Large intestine (tissue), 3 donors: ENCODE data around the gene ATXN7L1. TPM values are rescaled to one million over a fixed set of nuclear protein-coding genes. Genes with fewer than 3 reads are reported as not detected.

Experiments used
- DNase-seq, 2 donors: peaks; one replicate each; pipeline versions ENCODE4 v3.0.0 to v3.0.0-alpha.2; 2013
- H3K27ac ChIP-seq: one replicate; pipeline ENCODE4 v1.5.1; 2013; ENCODE audit warnings: low read length
- H3K27me3 ChIP-seq: 2 replicates; pipeline ENCODE4 v1.6.1; 2013; ENCODE audit warnings: low read length; ENCODE audit not compliant: control insufficient read depth, insufficient read depth
- H3K36me3 ChIP-seq: 2 replicates; pipeline ENCODE4 v1.6.1; 2013; ENCODE audit warnings: low read length; ENCODE audit not compliant: control insufficient read depth, insufficient read depth
- H3K4me1 ChIP-seq: one replicate; pipeline ENCODE4 v1.6.1; 2013; ENCODE audit warnings: low read length; ENCODE audit not compliant: control insufficient read depth, insufficient read depth
- H3K4me3 ChIP-seq: one replicate; pipeline ENCODE4 v1.5.1; 2013; ENCODE audit warnings: low read length
- H3K9me3 ChIP-seq: one replicate; pipeline ENCODE4 v1.6.1; 2013; ENCODE audit warnings: mild to moderate bottlenecking, low read depth, low read length, moderate library complexity; ENCODE audit not compliant: control insufficient read depth
- WGBS: methylation state at CpG from one replicate; pipeline ENCODE4 v1.1.5; 2013; ENCODE audit warnings: low lambda C conversion rate; ENCODE audit not compliant: insufficient coverage; 5-methylcytosine and 5-hydroxymethylcytosine counted together
- polyA plus RNA-seq: library from polyadenylated mRNA; unstranded; fragments of 120-200 nt; gene quantifications from one replicate; pipeline ENCODE4 v1.2.1, GENCODE V29; 2013

The ATXN7L1 gene
- polyA plus RNA-seq, 1 donor, result 24.3 TPM

- no CpG with 5 or more reads among the region's 18 CpGs for WGBS
- no peaks in the 10 kb centered on the region for H3K9me3 ChIP-seq
- DNase-seq, result peak in 1 of 2 donors; percentile 40
- H3K27me3 ChIP-seq, result no peaks in the 10 kb centered on the region
- H3K4me3 ChIP-seq, result peak overlapping the region; percentile 30
- peak overlapping the region; percentile 38 for H3K27ac ChIP-seq
- peaks cover 7% of the 10 kb centered on the region for H3K36me3 ChIP-seq
- H3K4me1 ChIP-seq, result no peaks in the 10 kb centered on the region
Observed at GRCh38 chr7:105691082-105691679, 185.2 kb downstream of the ATXN7L1 start.

GRCh38 chr7:105690325-105690945 lies 186.0 kb downstream of the ATXN7L1 start:
- no peaks in the 10 kb centered on the region for H3K9me3 ChIP-seq
- H3K4me3 ChIP-seq, result no peak overlapping the region
- H3K36me3 ChIP-seq, result no peaks in the 10 kb centered on the region
- H3K27me3 ChIP-seq, result no peaks in the 10 kb centered on the region
- DNase-seq, result no peak
- no peaks in the 10 kb centered on the region for H3K4me1 ChIP-seq
- no peak overlapping the region for H3K27ac ChIP-seq
- WGBS, result 80% methylated on average over 1 of the region's 17 CpGs

GRCh38 chr7:105689067-105689819 lies 187.2 kb downstream of the ATXN7L1 start:
- Histone ChIP-seq H3K36me3 (no peaks in the 10 kb centered on the region), H3K27ac (no peak overlapping the region), H3K4me1 (no peaks in the 10 kb centered on the region), H3K27me3 (no peaks in the 10 kb centered on the region), H3K4me3 (no peak overlapping the region), H3K9me3 (no peaks in the 10 kb centered on the region)
- no peak for DNase-seq
- WGBS, result no CpG with 5 or more reads among the region's 13 CpGs

DNA sequence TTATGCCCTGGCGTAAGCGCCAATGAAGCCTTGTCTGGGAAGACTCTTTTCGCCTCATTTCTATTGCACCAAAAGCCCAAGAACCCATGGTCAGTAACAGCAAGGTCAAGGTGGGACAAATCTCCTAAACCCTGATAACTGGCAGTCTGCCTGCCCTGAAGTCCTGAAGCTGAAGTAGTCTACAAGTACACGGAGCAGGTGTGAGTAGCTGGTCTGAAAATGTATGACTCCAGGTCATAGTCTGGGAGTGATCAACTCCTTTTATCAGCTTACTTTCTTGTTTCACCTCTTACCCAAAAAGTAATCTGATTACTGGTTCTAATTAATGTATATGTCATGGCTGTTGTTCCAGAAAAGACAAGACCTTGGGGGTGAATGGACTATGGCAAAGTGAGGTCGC lies 187.8 kb downstream of the ATXN7L1 start:
- WGBS, result 100% methylated on average over 1 of the region's 5 CpGs
- Histone ChIP-seq H3K4me3 (no peak overlapping the region), H3K27me3 (no peaks in the 10 kb centered on the region), H3K36me3 (no peaks in the 10 kb centered on the region), H3K27ac (no peak overlapping the region), H3K4me1 (no peaks in the 10 kb centered on the region), H3K9me3 (no peaks in the 10 kb centered on the region)
- no peak for DNase-seq

DNA sequence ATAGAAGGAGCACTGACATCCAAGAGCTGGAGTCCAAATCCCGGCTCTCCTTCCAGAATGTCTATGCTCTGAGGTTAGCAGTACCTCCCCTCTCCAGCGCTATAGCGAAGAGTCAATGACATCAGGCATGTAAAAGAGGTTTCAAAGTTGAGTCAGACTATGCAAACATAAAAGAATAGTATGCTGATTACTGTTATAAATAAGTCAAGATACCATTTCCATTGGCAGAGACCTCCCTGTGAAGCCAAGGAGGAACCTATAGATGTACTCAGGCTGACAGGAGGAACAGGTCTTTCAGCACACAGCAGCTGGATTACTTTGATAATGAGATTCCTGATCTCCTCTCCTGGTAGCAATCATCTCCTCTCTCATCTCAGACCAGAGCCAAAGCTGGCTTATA lies 191.2 kb downstream of the ATXN7L1 start:
- no peak for DNase-seq

DNA sequence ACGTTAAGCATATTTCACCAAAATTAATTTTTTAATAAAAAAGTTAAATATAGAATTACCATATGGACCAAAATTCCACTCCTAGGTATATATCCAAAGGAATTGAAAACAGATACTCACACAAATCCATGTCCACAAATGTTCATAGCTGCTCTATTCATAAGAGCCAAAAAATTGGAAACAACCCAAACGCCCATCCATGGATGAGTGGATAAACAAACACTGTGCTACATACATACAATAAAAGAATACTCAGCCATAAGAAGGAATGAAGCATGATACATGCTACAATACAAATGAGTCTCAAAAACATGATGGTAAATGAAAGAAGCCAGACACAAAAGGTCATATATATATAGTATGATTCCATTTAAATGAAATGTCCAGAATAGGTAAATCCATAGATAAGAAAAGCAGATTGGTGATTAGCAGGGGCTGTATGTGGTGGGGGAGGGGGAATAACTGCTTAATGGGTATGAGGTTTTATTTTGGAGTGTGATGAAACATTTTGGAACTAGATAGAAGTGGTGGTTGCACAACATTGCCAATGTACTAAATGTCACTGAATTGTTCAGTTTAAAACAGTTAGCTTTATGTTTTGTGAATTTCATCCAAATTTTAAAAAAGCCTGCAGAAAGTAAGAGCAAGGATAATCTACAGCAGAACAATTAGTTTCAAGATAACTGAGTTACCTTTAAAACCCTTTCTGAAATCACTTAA lies 193.9 kb downstream of the ATXN7L1 start:
- 100% methylated on average over 1 of the region's 2 CpGs for WGBS
- Histone ChIP-seq H3K27me3 (no peaks in the 10 kb centered on the region), H3K4me1 (no peaks in the 10 kb centered on the region), H3K4me3 (no peak overlapping the region), H3K9me3 (no peaks in the 10 kb centered on the region), H3K36me3 (peaks cover 5% of the 10 kb centered on the region), H3K27ac (no peak overlapping the region)
- no peak for DNase-seq

More for the DNA sequence above, 191.2 kb downstream of the ATXN7L1 start:
- Histone ChIP-seq H3K4me3 (no peak overlapping the region), H3K4me1 (no peaks in the 10 kb centered on the region), H3K9me3 (no peaks in the 10 kb centered on the region), H3K27ac (no peak overlapping the region), H3K27me3 (no peaks in the 10 kb centered on the region), H3K36me3 (no peaks in the 10 kb centered on the region)
- WGBS, result no CpG with 5 or more reads among the region's 3 CpGs

DNA sequence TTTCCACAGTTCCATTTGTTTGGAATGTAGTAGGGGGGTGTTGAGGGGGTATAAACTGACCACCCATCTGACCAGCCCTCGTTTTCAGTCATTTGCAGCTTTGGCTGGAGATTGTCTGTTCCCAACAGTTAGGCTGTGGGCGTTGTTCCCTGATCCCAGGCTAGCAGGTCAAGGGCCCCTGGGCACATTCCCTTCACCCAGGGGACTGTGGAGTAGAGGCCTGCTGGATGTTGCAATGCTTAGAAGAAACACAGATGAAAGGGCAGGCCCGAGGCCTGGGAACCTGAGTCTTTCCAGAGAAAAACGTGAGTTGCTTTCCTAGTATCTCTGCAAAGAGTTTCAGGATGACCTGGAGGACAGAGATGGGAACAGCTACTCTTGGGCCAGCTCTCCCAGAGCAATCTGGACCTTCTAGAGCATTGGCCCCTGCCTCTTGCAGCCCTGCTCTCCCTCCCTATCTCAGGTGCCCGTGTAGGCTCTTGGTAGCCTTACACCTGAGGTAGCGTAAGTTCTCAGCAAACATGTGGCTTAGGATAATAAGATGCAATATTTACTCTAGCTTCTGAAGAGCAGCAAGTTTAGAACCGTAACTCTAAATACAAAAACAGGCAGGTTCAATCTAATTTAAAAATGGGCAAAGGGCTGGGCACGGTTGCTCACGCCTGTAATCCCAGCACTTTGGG lies 195.8 kb downstream of the ATXN7L1 start:
- WGBS, result 100% methylated on average over 1 of the region's 9 CpGs
- Histone ChIP-seq H3K9me3 (no peaks in the 10 kb centered on the region), H3K27ac (no peak overlapping the region), H3K36me3 (peaks cover 5% of the 10 kb centered on the region), H3K4me3 (no peak overlapping the region), H3K4me1 (peaks cover 5% of the 10 kb centered on the region), H3K27me3 (no peaks in the 10 kb centered on the region)
- DNase-seq, result no peak

GRCh38 chr7:105678811-105679495 lies 197.4 kb downstream of the ATXN7L1 start:
- H3K4me3 ChIP-seq, result no peak overlapping the region
- H3K27me3 ChIP-seq, result no peaks in the 10 kb centered on the region
- no peak for DNase-seq
- no peak overlapping the region for H3K27ac ChIP-seq
- H3K9me3 ChIP-seq, result no peaks in the 10 kb centered on the region
- peaks cover 5% of the 10 kb centered on the region for H3K36me3 ChIP-seq
- WGBS, result no CpG with 5 or more reads among the region's 25 CpGs
- H3K4me1 ChIP-seq, result peaks cover 5% of the 10 kb centered on the region

- H3K4me1 ChIP-seq, result peaks cover 5% of the 10 kb centered on the region
- no peak for DNase-seq
- no peak overlapping the region for H3K27ac ChIP-seq
- peaks cover 7% of the 10 kb centered on the region for H3K36me3 ChIP-seq
- no peaks in the 10 kb centered on the region for H3K9me3 ChIP-seq
- H3K27me3 ChIP-seq, result no peaks in the 10 kb centered on the region
- 100% methylated on average over 1 of the region's 11 CpGs for WGBS
- H3K4me3 ChIP-seq, result no peak overlapping the region
Observed at GRCh38 chr7:105677817-105678573, 198.4 kb downstream of the ATXN7L1 start.
